Stomach (tissue), 9 donors: ENCODE data around the gene XRCC6. TPM values are rescaled to one million over a fixed set of nuclear protein-coding genes. Genes with fewer than 3 reads are reported as not detected.
A peak's percentile ranks its signal among the peaks of the same experiment; 100 is the strongest.
"Not testable (repeated sequence)": the region's sequence is repeated elsewhere in the genome, so short reads cannot be mapped to it uniquely, and the experiment has no call there.

Source experiments
- DNase-seq, 2 donors: peaks; one replicate each; pipeline versions ENCODE4 v3.0.0 to v3.0.0-alpha.2; 2013 to 2019
- H3K27ac ChIP-seq, 5 donors: fragments of 200-600 bp in 4 of 5; sonication (generic) in 4 of 5; one replicate each; pipeline ENCODE4 v1.5.1; 2013 to 2019; ENCODE audit warnings: mild to moderate bottlenecking in 1 of 5, moderate library complexity in 1 of 5
- H3K27me3 ChIP-seq, 3 donors: fragments of 200-600 bp; sonication (generic); one replicate each; pipeline ENCODE4 v1.5.1; 2017 to 2019; ENCODE audit warnings: mixed run types in 1 of 3
- H3K36me3 ChIP-seq, 4 donors: fragments of 200-600 bp; sonication (generic); 1 replicate in 3 of 4; 2 replicates in 1 of 4; pipeline ENCODE4 v1.5.1; 2016 to 2019
- H3K4me1 ChIP-seq, 4 donors: fragments of 200-600 bp; sonication (generic); one replicate each; pipeline ENCODE4 v1.5.1; 2016 to 2019
- H3K4me3 ChIP-seq, 4 donors: fragments of 200-600 bp; sonication (generic) in 3 of 4; one replicate each; pipeline ENCODE4 v1.5.1; 2016 to 2019; ENCODE audit warnings: mild to moderate bottlenecking in 1 of 4
- H3K9me3 ChIP-seq, 4 donors: fragments of 200-600 bp; sonication (generic); one replicate each; pipeline ENCODE4 v1.5.1; 2016 to 2019
- EP300 ChIP-seq: sonication (generic); formaldehyde crosslinking; IDR thresholded peaks from one replicate; pipeline ENCODE4 v1.6.1; 2017; ENCODE audit warnings: antibody characterized with exemption
- POLR2A ChIP-seq, 4 donors: fragments of 450-650 bp; IDR thresholded peaks; one replicate each; pipeline ENCODE4 v1.6.1; 2016; ENCODE audit warnings: antibody characterized with exemption in 4 of 4, control low read depth in 2 of 4, mild to moderate bottlenecking in 1 of 4, moderate library complexity in 1 of 4
- POLR2AphosphoS5 ChIP-seq, 3 donors: sonication (generic); formaldehyde crosslinking; IDR thresholded peaks; one replicate each; pipeline ENCODE4 v1.6.1; 2016; ENCODE audit warnings: antibody characterized with exemption in 3 of 3
- WGBS, 5 donors: extraction: QIAGEN DNeasy Blood & Tissue Kit in 3 of 5; methylation state at CpG; one replicate each; pipeline versions ENCODE4 v1.1.5 to v1.1.7; 2013 to 2018; 5-methylcytosine and 5-hydroxymethylcytosine counted together
- intact Hi-C: fragments of 100-400 bp; cut with DNase I; formaldehyde crosslinking; loops from one replicate; pipeline ENCODE4 v1.15.1; 2023; ENCODE audit warnings: low total_unique reads
- polyA plus RNA-seq, 3 donors: library from polyadenylated mRNA; stranded (reverse); fragments of 200-250 nt; gene quantifications; one replicate each; pipeline ENCODE4 v1.2.3, GENCODE V29; 2013
- total RNA-seq, 5 donors: library from RNA; depleted of rRNA; stranded (reverse); fragments of >200 nt; gene quantifications; one replicate each; pipeline versions ENCODE4 v1.1.0 to v1.2.3, GENCODE V29; 2014 to 2016
- TF ChIP-seq, protein P1 (sequence below), 7 experiments: fragments of 450-650 bp in 4 of 7; fragments of 200-600 bp in 3 of 7; sonication (generic) in 3 of 7; IDR thresholded peaks; one replicate each; pipeline ENCODE4 v1.5.1; 2016 to 2019; ENCODE audit warnings: antibody characterized with exemption in 7 of 7, control low read depth in 2 of 7, mild to moderate bottlenecking in 1 of 7
- donor health status: healthy with polysubstance abuse.
- donor health status: Bipolar disorder and iron deficiency.
- donor health status: healthy.

XRCC6 gene
- total and polyA plus RNA-seq, 8 donors: 40.3 to 315 (median 133) TPM

DNA sequence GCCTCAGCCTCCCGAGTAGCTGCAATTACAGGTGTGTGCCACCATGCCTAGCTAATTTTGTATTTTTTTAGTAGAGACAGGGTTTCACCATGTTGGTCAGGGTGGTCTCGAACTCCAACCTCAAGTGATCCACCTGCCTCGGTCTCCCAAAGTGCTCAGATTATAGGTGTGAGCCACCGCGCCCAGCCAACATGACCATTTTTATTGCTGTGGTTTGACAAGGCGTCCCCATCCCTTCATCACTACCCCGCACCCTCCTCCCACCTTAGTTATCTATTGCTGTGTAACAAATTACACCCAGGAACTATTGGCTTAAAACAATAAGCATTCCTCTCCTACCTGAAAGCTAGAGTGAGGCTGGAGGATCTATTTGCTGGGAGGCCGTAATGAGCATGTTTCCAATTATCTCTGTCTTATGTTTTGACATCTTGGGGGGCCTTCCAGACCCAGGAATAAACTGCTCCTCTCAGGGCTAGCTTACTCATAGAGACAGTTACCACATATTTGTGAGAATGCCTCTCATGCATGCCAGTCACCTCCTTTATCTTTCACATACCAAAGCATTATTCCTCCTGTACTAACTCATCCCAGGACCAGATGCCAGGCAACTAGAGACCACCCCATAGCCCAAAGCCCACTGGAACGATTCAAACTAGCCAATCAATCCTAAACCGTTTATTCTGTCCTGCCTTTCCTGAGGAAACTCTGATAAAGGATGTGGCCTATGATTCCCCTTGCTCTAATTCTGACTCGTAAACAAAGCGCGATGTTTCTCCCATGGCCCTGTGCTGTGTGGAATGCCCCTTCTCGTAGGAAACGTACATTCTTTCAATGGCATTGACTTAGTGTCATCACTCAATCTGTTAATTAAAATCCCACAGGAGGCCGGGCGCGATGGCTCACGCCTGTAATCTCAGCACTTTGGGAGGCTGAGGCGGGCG, 48.1 kb downstream of the XRCC6 start:
- H3K4me3 ChIP-seq: no peak overlapping the region
- H3K9me3 ChIP-seq: no peaks in the 10 kb centered on the region
- H3K27me3 ChIP-seq: no peaks in the 10 kb centered on the region
- H3K4me1 ChIP-seq: peaks cover 3 to 31% (median 11%) of the 10 kb centered on the region in 4 donors
- intact Hi-C loops: no loop called here
- TF ChIP-seq, protein P1, sequence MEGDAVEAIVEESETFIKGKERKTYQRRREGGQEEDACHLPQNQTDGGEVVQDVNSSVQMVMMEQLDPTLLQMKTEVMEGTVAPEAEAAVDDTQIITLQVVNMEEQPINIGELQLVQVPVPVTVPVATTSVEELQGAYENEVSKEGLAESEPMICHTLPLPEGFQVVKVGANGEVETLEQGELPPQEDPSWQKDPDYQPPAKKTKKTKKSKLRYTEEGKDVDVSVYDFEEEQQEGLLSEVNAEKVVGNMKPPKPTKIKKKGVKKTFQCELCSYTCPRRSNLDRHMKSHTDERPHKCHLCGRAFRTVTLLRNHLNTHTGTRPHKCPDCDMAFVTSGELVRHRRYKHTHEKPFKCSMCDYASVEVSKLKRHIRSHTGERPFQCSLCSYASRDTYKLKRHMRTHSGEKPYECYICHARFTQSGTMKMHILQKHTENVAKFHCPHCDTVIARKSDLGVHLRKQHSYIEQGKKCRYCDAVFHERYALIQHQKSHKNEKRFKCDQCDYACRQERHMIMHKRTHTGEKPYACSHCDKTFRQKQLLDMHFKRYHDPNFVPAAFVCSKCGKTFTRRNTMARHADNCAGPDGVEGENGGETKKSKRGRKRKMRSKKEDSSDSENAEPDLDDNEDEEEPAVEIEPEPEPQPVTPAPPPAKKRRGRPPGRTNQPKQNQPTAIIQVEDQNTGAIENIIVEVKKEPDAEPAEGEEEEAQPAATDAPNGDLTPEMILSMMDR (IDR thresholded peaks at IDR 0.05): no peak
- TF ChIP-seq POLR2AphosphoS5 (IDR thresholded peaks at IDR 0.05): no peak
- no peak for TF ChIP-seq POLR2A (IDR thresholded peaks at IDR 0.05)
- TF ChIP-seq EP300: no peak
- H3K36me3 ChIP-seq: peaks cover 10 to 31% (median 29%) of the 10 kb centered on the region in 4 donors
- WGBS, 5 donors: 83 to 88% (median 85%) methylated on average over 21 of the region's 21 CpGs
- DNase-seq: no peak
- H3K27ac ChIP-seq: peak overlapping the region in 2 of 5 donors; percentile 2 to 11

GRCh38 chr22:41672096-41672495, 51.0 kb downstream of the XRCC6 start:
- H3K9me3 ChIP-seq, H3K4me3 ChIP-seq, intact Hi-C loops, H3K27me3 ChIP-seq: not testable (repeated sequence)
- WGBS, 5 donors: 62 to 79% (median 71%) methylated on average over 10 of the region's 10 CpGs
- peaks cover 15 to 46% (median 40%) of the 10 kb centered on the region in 4 donors for H3K36me3 ChIP-seq
- DNase-seq: peak in 1 of 2 donors; percentile 61
- peaks cover 0 to 22% (median 5%) of the 10 kb centered on the region in 4 donors for H3K4me1 ChIP-seq
- peak overlapping the region in 1 of 5 donors; percentile 20 for H3K27ac ChIP-seq

DNA sequence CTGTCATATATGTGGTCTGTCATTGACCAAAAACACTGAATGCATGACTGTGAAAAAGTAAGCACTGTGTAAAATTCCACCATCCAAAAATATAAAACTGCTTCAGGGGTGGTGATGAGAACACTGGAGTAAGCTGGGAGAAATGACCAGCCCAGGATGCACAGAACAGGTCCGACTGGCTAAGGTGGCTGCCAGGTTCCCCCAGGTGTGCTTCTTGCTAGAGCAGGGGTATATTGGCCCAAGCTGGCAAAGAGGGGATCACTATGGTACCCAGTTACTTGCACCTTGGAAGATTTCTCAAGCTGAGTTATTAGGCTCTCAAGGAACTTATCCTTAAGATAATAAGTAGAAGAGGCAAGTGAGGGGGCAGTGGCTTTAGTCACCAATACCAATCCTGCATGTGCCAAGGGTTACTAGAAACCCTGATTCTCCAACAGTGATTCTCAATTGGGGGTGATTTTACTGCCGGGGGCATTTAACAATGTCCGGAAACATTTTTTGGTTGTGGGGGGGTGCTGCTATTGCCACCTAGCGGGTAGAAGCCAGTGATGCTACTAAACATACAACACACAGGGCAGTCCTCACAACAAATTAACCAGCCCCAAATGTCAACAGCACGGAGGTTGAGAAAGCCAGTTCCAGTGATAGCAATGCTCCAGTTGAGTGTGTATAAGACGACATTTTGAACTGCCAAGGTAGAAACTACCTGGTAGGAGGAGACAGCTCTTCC, 51.9 kb downstream of the XRCC6 start:
- Histone ChIP-seq H3K4me1 (peaks cover 0 to 13% (median 0%) of the 10 kb centered on the region in 4 donors), H3K27ac (peak overlapping the region in 2 of 5 donors; percentile 14 to 28), H3K9me3 (no peaks in the 10 kb centered on the region), H3K4me3 (no peak overlapping the region), H3K27me3 (no peaks in the 10 kb centered on the region), H3K36me3 (peaks cover 19 to 55% (median 49%) of the 10 kb centered on the region in 4 donors)
- no peak for TF ChIP-seq EP300
- TF ChIP-seq, protein P1 (IDR thresholded peaks at IDR 0.05): peak in 1 of 7 experiments; percentile 7
- 48 to 68% (median 61%) methylated on average over 6 of the region's 6 CpGs for WGBS, 5 donors
- peak in 1 of 2 donors; percentile 29 for DNase-seq
- intact Hi-C loops: no loop called here

- 84 to 89% (median 85%) methylated on average over 12 of the region's 12 CpGs for WGBS, 5 donors
Measured at GRCh38 chr22:41674846-41675340, 53.8 kb downstream of the XRCC6 start.

More at GRCh38 chr22:41674846-41675340, 53.8 kb downstream of the XRCC6 start:
- no peaks in the 10 kb centered on the region for H3K9me3 ChIP-seq
- intact Hi-C loops: no loop called here
- no peak overlapping the region for H3K27ac ChIP-seq
- peaks cover 0 to 12% (median 0%) of the 10 kb centered on the region in 4 donors for H3K4me1 ChIP-seq
- TF ChIP-seq, protein P1 (IDR thresholded peaks at IDR 0.05): no peak
- TF ChIP-seq POLR2AphosphoS5 (IDR thresholded peaks at IDR 0.05): no peak
- no peak for TF ChIP-seq EP300
- H3K36me3 ChIP-seq: peaks cover 35 to 74% (median 68%) of the 10 kb centered on the region in 4 donors
- no peak overlapping the region for H3K4me3 ChIP-seq
- no peak for DNase-seq
- H3K27me3 ChIP-seq: no peaks in the 10 kb centered on the region
